PC-3 (cell line): ENCODE data around the gene ETFB. TPM values are rescaled to one million over a fixed set of nuclear protein-coding genes. Genes with fewer than 3 reads are reported as not detected.

Experiments used
- ATAC-seq: fragments of 200-7000 bp; cut with Tn5 transposase; 2 replicates; pipeline ENCODE4 v1.9.1; 2020; ENCODE audit warnings: mild to moderate bottlenecking, moderate library complexity
- BruUV-seq: library from RNA; stranded (reverse); fragments of 400-500 nt; replicated peaks from 2 replicates; lab custom pipeline; 2021; lab: Mats Ljungman, UMichigan
- CTCF ChIA-PET: fragments of 300-600 bp; sonication (Branson Sonifier 250); formaldehyde crosslinking; loops from one replicate; lab custom pipeline; 2022; ENCODE audit warnings: antibody characterized with exemption; lab: Charles Lee
- POLR2A ChIA-PET: fragments of 300-600 bp; sonication (Branson Sonifier 250); formaldehyde crosslinking; loops from one replicate; lab custom pipeline; 2022; ENCODE audit warnings: antibody characterized with exemption; ENCODE audit not compliant: unreplicated experiment; lab: Charles Lee
- DNase-seq: peaks from one replicate; pipeline ENCODE4 v3.0.0-alpha.2; 2015
- H2AFZ ChIP-seq: fragments of 300-600 bp; sonication (generic); 2 replicates; pipeline ENCODE4 v1.6.0; 2016; ENCODE audit warnings: antibody characterized with exemption, low read length
- H3F3A ChIP-seq: fragments of 300-600 bp; sonication (generic); one replicate; pipeline ENCODE4 v1.6.0; 2017; ENCODE audit warnings: antibody characterized with exemption, low read length, control low read depth, mild to moderate bottlenecking; ENCODE audit not compliant: unreplicated experiment
- H3K27ac ChIP-seq: fragments of 300-600 bp; sonication (generic); 2 replicates; pipeline ENCODE4 v1.5.1; 2016; ENCODE audit warnings: mild to moderate bottlenecking, low read length
- H3K27me3 ChIP-seq: fragments of 300-600 bp; sonication (generic); 2 replicates; pipeline ENCODE4 v1.6.1; 2016; ENCODE audit warnings: low read length, mixed read lengths
- H3K36me3 ChIP-seq: fragments of 300-600 bp; sonication (generic); 2 replicates; pipeline ENCODE4 v1.6.1; 2016; ENCODE audit warnings: low read depth, mixed run types, low read length, mixed read lengths
- H3K4me1 ChIP-seq: fragments of 300-600 bp; sonication (generic); 2 replicates; pipeline ENCODE4 v1.5.1; 2016; ENCODE audit warnings: low read length; ENCODE audit not compliant: insufficient read depth
- H3K4me2 ChIP-seq: fragments of 300-600 bp; sonication (generic); 2 replicates; pipeline ENCODE4 v1.6.0; 2016; ENCODE audit warnings: low read length
- H3K4me3 ChIP-seq: fragments of 300-600 bp; sonication (generic); 2 replicates; pipeline ENCODE4 v1.5.1; 2016; ENCODE audit warnings: mild to moderate bottlenecking, low read length, mixed read lengths
- H3K79me2 ChIP-seq: fragments of 300-600 bp; sonication (generic); 2 replicates; pipeline ENCODE4 v1.6.1; 2017; ENCODE audit warnings: low read length, mixed read lengths
- H3K9ac ChIP-seq: fragments of 300-600 bp; sonication (generic); 2 replicates; pipeline ENCODE4 v1.6.0; 2016; ENCODE audit warnings: mild to moderate bottlenecking, low read length
- H3K9me2 ChIP-seq: fragments of 300-600 bp; sonication (generic); replicated peaks from 2 replicates; pipeline ENCODE4 v1.6.1; 2016; ENCODE audit warnings: mixed run types, low read length, mixed read lengths
- H3K9me3 ChIP-seq: fragments of 300-600 bp; sonication (generic); 2 replicates; pipeline ENCODE4 v1.6.1; 2016; ENCODE audit warnings: low read length, mixed read lengths
- H4K20me1 ChIP-seq: fragments of 300-600 bp; sonication (generic); 2 replicates; pipeline ENCODE4 v1.6.1; 2016; ENCODE audit warnings: low read length, mixed read lengths
- CTCF ChIP-seq: fragments of 300-600 bp; sonication (generic); conservative IDR thresholded peaks from 2 replicates; pipeline ENCODE4 v1.5.1; 2017; ENCODE audit warnings: antibody characterized with exemption, low read depth, mild to moderate bottlenecking, low read length
- EZH2 ChIP-seq: fragments of 300-600 bp; sonication (generic); IDR thresholded peaks from one replicate; pipeline ENCODE4 v1.6.1; 2017; ENCODE audit warnings: antibody characterized with exemption, mild to moderate bottlenecking, low read length; ENCODE audit not compliant: unreplicated experiment
- EZH2phosphoT487 ChIP-seq: fragments of 300-600 bp; sonication (generic); IDR thresholded peaks from 2 replicates; pipeline ENCODE4 v1.6.1; 2018; ENCODE audit warnings: mild to moderate bottlenecking, antibody characterized with exemption, low read length, borderline replicate concordance
- intact Hi-C: fragments of 100-400 bp; cut with micrococcal nuclease; formaldehyde crosslinking; loops from 2 replicates; pipeline ENCODE4 v1.9.0; 2023
- total RNA-seq: library from RNA; depleted of rRNA; stranded (reverse); fragments of >200 nt; gene quantifications from 2 replicates; pipeline ENCODE4 v1.2.3, GENCODE V29; 2014

ETFB gene
- total RNA-seq, 1 experiment from 2014 or later: 249 TPM

- Histone ChIP-seq H3K27ac (no peak overlapping the region), H3K4me3 (no peak overlapping the region), H3K4me1 (peaks cover 5% of the 10 kb centered on the region; the same call in 1 of the 2 replicates), H3F3A (no peaks in the 10 kb centered on the region), H3K9ac (no peak overlapping the region), H3K9me2 (no peaks in the 10 kb centered on the region), H3K4me2 (no peak overlapping the region), H2AFZ (no peak overlapping the region), H3K36me3 (no peaks in the 10 kb centered on the region), H3K79me2 (no peaks in the 10 kb centered on the region), H3K27me3 (no peaks in the 10 kb centered on the region), H4K20me1 (no peaks in the 10 kb centered on the region), H3K9me3 (no peaks in the 10 kb centered on the region)
- intact Hi-C loops: no loop called here
- DNase-seq: no peak
- BruUV-seq: no TSS peak
- ChIA-PET CTCF (no interaction called here), POLR2A (no interaction called here)
- no peak for ATAC-seq
- TF ChIP-seq EZH2phosphoT487 (no peak), EZH2 (no peak), CTCF (no peak)
Measured at GRCh38 chr19:51389143-51389542, 23.0 kb upstream of the ETFB start.

- no peak for TF ChIP-seq EZH2phosphoT487
- TF ChIP-seq CTCF: no peak
- TF ChIP-seq EZH2: no peak
- DNase-seq: no peak
- H2AFZ ChIP-seq: no peak within 1 kb of the TSS
- H3K79me2 ChIP-seq: no peaks in the 10 kb centered on the region
- no peak within 1 kb of the TSS for H3K4me3 ChIP-seq
- no peaks in the 10 kb centered on the region for H3F3A ChIP-seq
- H3K9me2 ChIP-seq: no peaks in the 10 kb centered on the region
- H3K27ac ChIP-seq: no peak within 1 kb of the TSS
- H3K4me2 ChIP-seq: no peak within 1 kb of the TSS
- no peaks in the 10 kb centered on the region for H3K27me3 ChIP-seq
- ATAC-seq: no peak
- no peaks in the 10 kb centered on the region for H3K36me3 ChIP-seq
- POLR2A ChIA-PET: no interaction called here
- no peaks in the 10 kb centered on the region for H4K20me1 ChIP-seq
- no peaks in the 10 kb centered on the region for H3K9me3 ChIP-seq
- H3K4me1 ChIP-seq: no peaks in the 10 kb centered on the region
- intact Hi-C loops: no loop called here
- CTCF ChIA-PET: no interaction called here
- no TSS peak for BruUV-seq
- no peak within 1 kb of the TSS for H3K9ac ChIP-seq
Measured at GRCh38 chr19:51387924-51388389, 21.8 kb upstream of the ETFB start, which contains the start of gene LIM2. Gene LIM2 (minus strand): TSS chr19:51387974. CDS start chr19:51387443, 531 bp downstream.

- H3K9ac ChIP-seq: no peak overlapping the region
- H4K20me1 ChIP-seq: no peaks in the 10 kb centered on the region
- no peak overlapping the region for H3K4me2 ChIP-seq
- no peaks in the 10 kb centered on the region for H3K79me2 ChIP-seq
- intact Hi-C loops: no loop called here
- no peaks in the 10 kb centered on the region for H3K27me3 ChIP-seq
- DNase-seq (no peak), ATAC-seq (no peak)
- no peaks in the 10 kb centered on the region for H3K9me3 ChIP-seq
- no peak overlapping the region for H3K27ac ChIP-seq
- no peaks in the 10 kb centered on the region for H3F3A ChIP-seq
- ChIA-PET POLR2A (no interaction called here), CTCF (no interaction called here)
- no peak overlapping the region for H2AFZ ChIP-seq
- no peaks in the 10 kb centered on the region for H3K4me1 ChIP-seq
- BruUV-seq: no TSS peak
- H3K9me2 ChIP-seq: no peaks in the 10 kb centered on the region
- H3K4me3 ChIP-seq: no peak overlapping the region
- no peaks in the 10 kb centered on the region for H3K36me3 ChIP-seq
- TF ChIP-seq CTCF (no peak), EZH2 (no peak), EZH2phosphoT487 (no peak)
Measured at GRCh38 chr19:51386882-51387520, 20.8 kb upstream of the ETFB start.
